Measurements from ENCODE around the gene SRPX.
A peak's percentile ranks its signal among the peaks of the same experiment; 100 is the strongest.

SRPX gene

DNA sequence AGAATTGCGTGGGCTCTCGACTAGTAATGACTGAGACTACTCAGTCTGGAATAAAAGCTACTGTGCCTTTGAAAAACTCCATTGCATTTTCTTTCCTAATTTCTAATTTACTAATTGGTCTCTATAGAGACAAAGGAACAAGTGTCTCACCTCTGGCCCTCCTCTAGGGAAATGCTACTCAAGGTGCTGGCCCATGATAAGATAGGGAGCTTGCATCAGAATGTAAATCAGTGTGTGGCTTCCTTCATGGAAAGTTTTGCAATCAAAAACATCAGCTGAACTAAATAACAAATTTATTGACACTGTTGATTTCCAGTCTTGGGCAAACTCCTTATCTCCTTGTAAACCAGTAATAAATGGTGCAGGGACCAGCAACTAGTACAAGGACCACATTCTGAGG lies 81.8 kb downstream of the SRPX start:
- no peak for DNase-seq (ENCODE audit: low read depth, low spot score)

DNA sequence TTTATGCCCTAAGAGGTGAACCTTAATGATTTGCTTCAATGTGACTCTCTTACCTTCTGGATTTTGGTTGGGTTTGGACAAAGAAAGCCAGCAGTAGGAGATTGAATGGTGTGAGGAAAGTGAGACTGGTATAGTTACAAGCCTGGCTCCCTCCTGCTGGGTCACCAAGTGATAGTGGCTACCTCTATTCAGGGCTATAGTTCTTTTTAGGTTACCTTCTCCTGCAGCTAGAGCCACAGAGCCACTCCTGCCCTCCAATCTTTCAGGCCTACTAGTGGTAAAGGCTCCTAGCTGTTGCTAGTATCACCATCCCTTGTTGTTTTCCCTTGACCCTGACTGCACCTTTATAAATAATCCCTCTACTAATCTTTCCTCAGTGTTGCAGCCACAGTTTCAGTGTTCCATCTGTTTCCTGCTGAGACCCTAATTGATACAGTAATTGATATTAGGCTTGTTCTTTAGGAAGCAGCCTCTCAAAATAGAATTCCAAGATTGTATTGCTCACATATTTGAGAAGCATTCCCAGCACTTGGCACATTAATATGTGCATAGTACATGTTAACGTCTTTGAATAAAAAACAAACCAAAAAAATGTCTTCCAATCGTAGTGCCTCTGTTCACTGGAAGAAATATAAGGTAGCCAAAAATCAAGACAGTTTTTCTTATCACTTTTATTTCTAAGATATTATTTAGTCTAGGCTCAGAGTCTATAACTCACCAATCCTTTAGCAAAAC lies 82.3 kb downstream of the SRPX start:
- DNase-seq (ENCODE audit: low read depth, low spot score), result no peak

- no peak for DNase-seq (ENCODE audit: low read depth, low spot score)
Measured at GRCh38 chrX:38129366-38129765, 91.3 kb downstream of the SRPX start.

GRCh38 chrX:38127961-38128360 lies 92.7 kb downstream of the SRPX start:
- no peak for DNase-seq (ENCODE audit: low read depth, low spot score)

- no peak for DNase-seq (ENCODE audit: low read depth, low spot score)
Measured at GRCh38 chrX:38126179-38126578, 94.5 kb downstream of the SRPX start.

DNA sequence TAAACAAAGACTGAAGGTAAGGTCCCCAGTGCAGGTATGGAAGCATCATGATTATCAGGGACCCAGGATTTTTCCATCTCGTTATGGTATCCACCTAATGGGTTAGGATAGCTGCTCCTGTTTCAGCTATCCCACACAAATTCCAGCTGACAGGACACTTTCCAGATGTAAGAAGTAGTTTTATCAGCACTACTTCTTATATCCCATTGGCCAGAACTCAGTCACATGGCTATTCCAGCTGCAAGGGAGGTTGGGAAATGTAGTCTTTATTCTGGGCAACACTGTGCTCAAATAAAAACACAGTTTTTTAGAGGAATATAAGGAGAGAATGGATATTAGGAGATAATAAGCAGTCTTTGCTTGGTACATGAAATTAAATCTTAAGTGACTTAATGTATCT lies 96.7 kb downstream of the SRPX start:
- no peak for DNase-seq (ENCODE audit: low read depth, low spot score)

DNA sequence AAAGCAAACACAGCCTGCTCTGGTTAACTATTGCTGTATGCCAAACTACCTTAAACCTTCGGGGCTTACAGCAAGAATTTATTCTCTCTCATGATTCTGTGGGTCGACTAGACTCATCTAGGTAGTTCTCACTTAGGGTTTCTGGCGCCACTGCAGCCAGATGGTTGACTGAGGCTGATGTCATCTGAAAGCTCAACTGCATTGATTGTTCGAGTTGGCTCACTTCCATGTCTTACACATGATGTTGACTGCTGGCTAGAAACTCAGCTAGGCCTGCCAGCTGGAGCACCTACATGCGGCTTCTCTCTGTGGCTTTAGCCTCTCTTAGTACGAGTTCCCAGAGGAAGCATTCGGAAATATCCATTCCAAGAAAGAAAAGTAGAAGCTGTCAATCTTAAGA lies 103.2 kb downstream of the SRPX start:
- DNase-seq (ENCODE audit: low read depth, low spot score), result peak; percentile 58

GRCh38 chrX:38116706-38117105 lies 104.0 kb downstream of the SRPX start:
- no peak for DNase-seq (ENCODE audit: low read depth, low spot score)

DNA sequence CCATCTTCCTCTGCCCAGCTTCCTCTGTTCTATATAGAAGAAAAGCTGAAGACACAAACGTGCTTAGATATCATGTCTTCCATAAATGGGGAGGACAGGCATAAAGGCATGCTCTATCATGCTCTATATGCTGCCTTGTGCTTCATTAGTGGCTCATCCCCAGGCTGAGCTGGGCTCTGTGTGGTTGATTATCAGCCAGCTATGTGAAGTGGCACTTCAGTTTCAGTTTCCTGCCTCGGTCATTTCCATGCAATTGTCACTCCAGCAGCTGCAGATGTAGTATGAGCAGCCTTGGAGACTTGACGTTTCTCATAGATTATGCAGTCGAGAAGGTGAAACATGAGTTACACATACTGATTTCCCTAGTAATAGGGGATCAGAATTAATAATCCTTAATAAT lies 108.1 kb downstream of the SRPX start:
- no peak for DNase-seq (ENCODE audit: low read depth, low spot score)

DNA sequence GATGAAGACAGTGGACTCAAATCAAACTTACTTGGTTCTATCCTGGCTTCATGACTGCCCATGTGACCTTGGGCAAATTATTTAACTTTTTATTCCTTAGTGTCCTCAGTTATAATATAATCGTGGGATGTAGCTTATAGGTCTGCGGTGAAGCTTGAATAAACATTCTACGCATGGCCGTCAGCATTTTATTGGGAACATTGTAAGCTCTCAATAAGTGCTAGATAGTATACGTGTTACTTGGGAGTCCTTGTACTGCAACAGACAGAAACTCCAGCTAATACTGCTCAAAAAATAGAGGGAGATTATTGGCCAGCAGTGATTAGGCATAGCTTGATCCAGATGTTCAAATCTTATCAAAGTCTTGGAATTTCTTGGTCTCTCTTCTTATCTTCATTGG lies 109.5 kb downstream of the SRPX start:
- no peak for DNase-seq (ENCODE audit: low read depth, low spot score)

GRCh38 chrX:38110231-38110630 lies 110.4 kb downstream of the SRPX start:
- DNase-seq (ENCODE audit: low read depth, low spot score), result no peak

- DNase-seq (ENCODE audit: low read depth, low spot score), result no peak
Measured at GRCh38 chrX:38109042-38109898, 111.4 kb downstream of the SRPX start.

- DNase-seq (ENCODE audit: low read depth, low spot score), result no peak
Measured at GRCh38 chrX:38108364-38108763, 112.3 kb downstream of the SRPX start.

- DNase-seq (ENCODE audit: low read depth, low spot score), result no peak
Measured at GRCh38 chrX:38106991-38107655, 113.5 kb downstream of the SRPX start.

GRCh38 chrX:38105216-38105725 lies 115.4 kb downstream of the SRPX start:
- DNase-seq (ENCODE audit: low read depth, low spot score), result no peak

DNA sequence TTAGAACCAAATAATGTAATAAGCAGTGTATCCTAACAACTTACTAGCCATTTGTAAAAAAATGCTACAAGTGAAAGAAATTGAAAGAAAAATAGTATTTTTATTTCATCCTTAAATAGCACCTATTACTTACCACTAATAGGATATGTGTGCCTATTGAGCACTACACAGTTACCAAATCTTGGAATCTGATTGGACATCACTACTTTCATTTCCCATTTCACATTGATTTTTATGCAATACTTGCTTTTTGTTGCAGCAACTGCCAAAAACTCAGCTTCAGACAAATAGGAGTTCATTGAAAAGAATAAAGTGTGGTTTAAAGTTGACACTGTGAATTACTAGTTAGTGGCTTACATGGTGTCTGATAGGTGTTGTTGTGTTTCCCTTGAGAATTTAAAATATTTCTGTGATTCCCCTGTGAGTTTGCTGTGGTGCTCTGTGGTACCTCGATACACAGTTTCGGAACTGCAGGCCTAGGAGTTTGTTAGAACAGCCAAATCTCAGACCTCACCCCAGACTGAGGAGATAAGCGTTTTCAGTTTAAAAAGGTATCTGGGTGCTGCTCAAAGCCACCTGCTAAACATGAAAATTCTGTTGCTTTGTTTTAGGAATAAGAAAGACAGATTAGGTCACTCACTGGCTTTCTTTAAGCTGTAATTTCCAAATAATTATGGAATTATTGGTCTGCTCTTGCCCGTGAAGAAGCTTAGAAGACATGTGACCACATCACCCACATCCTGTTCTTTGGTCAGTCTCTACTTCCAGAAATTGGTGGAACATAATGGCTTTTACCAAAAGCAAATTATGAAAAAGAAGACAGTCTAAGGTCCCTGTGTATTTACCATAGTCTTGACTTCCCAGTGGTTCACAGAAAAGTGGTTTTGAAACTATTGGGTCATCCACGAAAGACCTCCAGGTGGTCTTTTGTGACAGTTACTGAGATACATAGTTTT lies 116.5 kb downstream of the SRPX start:
- DNase-seq (ENCODE audit: low read depth, low spot score), result no peak

GRCh38 chrX:38102875-38103274 lies 117.8 kb downstream of the SRPX start:
- no peak for DNase-seq (ENCODE audit: low read depth, low spot score)

GRCh38 chrX:38102240-38102639 lies 118.4 kb downstream of the SRPX start:
- DNase-seq (ENCODE audit: low read depth, low spot score), result no peak

DNA sequence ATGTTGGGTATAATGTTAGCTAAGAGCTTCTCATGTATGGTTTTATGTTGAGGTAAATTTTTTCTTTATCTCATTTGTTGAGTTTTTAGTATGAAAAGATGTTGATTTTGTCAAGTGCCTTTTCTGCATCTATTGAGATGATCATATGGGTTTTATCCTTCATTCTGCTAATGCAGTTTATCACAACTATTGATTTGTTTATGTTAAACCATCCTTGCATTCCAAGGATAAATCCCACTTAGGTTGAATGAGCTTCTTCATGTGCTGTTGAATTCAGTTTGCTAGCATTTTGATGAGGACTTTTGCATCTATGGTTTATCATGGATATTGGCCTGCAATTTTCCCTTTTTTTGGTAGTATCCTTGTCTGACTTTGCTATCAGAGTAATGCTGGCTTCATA lies 121.0 kb downstream of the SRPX start:
- DNase-seq (ENCODE audit: low read depth, low spot score), result no peak

Measured in astrocyte of the hippocampus (primary cell).